K562 treated with DMSO at 1 percent for 48 hours (cell line): Measurements from ENCODE around the gene DCX. TPM values are rescaled to one million over a fixed set of nuclear protein-coding genes. Genes with fewer than 3 reads are reported as not detected.

Experiments
- total RNA-seq: library from RNA; unstranded; fragments of 300-600 nt; gene quantifications from 2 replicates; pipeline ENCODE4 v1.2.3, GENCODE V29; 2022; ENCODE audit warnings: low replicate concordance; ENCODE audit errors: extremely low read depth

DCX gene
- not detected in 2 replicates for total RNA-seq

GRCh38 chrX:111411983-111412382 is at the start of gene DCX:
TSS of gene DCX (minus strand) at chrX:111412192. CDS start at chrX:111410398, 1,794 bp downstream.

GRCh38 chrX:111270339-111270738 is 141.7 kb downstream of the DCX start, which contains the start of gene CAPN6:
TSS of gene CAPN6 (minus strand) at chrX:111270483. CDS start at chrX:111263936, 6,547 bp downstream.

Other genes with a start within 250 kb of the DCX start
- gene CAPN6, start 141.7 kb downstream of the DCX start, total RNA-seq: not detected in 2 replicates
- not detected in 2 replicates for gene SERTM2, start 99.5 kb upstream of the DCX start, total RNA-seq